ENCODE measurements around the gene PLA2R1.
"Not testable (repeated sequence)": the region's sequence is repeated elsewhere in the genome, so short reads cannot be mapped to it uniquely, and the experiment has no call there.

The PLA2R1 gene

DNA sequence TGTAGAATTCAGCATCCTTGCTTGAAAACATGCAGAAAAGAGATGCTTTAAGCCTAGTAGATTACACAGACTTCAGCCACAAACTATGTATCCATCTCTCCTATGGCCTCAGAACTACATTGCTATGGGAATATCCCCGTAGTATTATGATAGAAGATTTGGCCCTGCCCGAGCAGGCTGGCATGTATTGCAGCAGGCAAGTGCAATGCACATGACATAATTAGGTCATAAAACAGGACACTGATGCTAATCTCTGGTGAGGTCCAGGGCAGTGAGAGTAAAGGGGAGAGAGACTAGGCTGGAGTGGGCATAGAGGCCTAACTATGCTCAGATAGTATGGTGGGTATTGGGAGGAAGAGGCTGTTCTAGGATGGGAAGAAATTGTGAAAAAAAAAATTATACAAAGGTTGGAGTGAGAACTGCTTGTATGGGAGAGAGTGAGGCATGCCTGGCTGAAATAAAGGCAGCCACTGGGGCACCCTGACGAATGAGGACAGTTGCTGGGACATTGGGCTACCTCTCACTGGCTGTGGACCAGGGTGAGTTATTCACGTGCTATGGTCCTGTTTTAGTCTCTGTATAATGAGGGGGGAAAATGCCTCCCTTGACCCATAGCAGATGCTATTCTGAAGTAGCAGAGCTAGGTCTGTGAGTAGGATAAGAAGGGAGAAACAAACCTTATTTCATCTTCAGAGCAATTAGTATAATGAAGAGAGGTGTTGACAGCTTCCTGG is 1.6 kb upstream of the PLA2R1 start:
- DNase-seq (ENCODE audit: low read depth): no peak

DNA sequence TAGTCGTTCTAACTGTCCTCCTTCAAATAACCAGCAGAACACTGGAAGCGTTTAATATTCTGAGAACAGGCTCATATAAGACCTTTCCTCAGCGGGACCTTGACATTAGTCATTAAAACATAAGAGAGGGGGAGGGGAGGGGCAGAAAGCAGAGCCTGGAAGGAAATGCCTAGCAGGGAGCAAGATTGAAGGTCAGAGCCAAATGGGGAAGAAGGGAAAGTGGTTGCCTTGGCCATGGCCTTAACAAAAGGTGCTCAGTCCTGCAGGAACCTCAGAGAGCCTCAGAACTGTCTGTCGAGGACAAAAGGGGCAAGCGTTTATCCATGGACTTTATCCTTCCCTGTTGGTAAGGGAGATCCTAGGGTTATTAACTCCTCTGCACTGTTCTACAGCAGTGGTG is 856 bp upstream of the PLA2R1 start:
- no peak for DNase-seq (ENCODE audit: low read depth)

DNA sequence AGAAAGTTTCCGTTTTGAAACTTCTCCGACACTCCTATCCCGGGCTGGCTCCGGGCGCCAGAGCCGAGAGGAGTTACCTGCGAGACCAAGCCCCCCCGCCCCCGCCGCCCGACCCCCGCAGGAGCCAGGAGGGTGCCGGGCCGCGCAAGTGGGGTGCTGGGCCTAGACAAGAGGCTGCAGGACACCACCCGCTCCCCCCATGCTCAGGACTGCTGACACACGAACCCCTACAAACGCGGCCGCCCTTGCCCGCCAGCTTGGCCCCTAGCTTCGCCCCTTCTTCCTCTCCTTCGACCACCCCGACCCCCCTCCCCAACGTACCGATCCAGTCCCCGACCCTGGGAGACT is 497 bp downstream of the PLA2R1 start:
- DNase-seq (ENCODE audit: low read depth): no peak

DNA sequence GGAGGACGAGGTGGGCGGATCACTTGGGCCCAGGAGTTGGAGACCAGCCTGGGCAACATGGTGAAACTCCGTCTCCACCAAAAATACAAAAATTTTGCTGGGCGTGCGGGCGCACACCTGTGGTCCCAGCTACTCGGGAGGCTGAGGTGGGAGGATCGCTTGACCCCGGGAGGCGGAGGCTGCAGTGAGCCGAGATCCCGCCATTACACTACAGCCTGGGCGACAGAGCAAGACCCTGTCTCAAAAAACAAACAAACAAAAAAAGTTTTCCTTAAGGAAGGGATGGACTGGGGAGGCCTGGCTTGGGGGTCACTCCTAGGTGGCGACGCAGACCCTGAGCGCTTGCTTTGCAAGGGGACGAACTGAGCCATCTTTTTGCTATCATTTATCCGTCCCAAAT is 882 bp downstream of the PLA2R1 start:
- DNase-seq (ENCODE audit: low read depth): no peak

DNA sequence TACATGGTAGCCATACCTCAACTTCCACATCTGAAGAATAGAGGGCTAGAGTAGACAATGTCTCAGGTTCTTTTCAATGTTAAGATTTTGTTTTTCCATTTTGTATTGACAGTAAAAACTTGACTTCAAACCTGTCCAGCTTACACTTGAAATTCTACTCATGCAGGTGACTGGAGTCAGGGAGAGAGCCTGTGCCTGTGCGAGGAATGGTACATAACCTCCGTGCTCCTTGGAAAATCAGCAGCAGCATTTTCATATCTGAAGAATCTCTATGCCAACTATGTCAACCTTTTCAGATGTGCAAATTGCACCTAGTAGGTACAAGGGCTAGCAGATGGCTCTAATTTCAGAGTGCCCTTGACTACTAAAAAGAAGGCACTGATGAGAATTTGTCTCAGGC is 2.1 kb downstream of the PLA2R1 start:
- no peak for DNase-seq (ENCODE audit: low read depth)

DNA sequence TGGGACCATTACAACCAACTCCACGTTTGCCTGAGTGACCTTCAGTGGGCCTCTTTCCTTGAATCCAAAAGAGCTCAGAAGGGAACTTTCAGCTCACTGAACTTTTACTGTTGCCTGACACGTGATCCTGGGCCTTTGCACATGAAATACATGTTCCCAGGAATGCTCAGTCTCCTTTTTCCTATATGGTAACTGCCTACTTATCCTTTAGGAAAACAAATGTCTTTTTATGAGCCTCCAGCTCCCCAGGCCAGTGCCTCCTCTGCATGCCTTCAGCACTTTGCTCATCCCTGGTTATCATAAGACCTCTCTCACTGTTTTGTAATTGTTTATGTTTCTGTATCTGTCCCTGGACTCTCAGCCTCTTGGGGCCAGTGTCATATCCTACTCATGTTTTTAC is 5.1 kb downstream of the PLA2R1 start:
- no peak for DNase-seq (ENCODE audit: low read depth)

DNA sequence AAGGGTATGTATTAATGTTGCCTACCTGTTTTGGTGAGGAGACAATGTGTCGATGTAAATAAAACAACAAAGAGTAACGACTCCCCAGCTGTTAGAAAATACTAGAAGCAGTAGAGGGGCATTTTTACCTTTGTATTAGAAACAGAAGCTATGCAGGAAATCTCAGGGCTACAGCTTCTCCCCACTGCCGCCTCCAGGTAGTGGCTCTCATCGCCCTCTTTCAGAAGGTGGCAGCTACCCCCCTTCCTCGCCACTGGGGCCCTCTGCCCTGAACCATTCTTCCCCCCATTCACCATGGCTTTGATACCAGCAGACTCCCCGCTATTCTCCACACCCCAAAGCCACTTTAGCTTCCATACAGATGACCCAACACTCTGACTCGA is 6.7 kb downstream of the PLA2R1 start:
- DNase-seq (ENCODE audit: low read depth): no peak

DNA sequence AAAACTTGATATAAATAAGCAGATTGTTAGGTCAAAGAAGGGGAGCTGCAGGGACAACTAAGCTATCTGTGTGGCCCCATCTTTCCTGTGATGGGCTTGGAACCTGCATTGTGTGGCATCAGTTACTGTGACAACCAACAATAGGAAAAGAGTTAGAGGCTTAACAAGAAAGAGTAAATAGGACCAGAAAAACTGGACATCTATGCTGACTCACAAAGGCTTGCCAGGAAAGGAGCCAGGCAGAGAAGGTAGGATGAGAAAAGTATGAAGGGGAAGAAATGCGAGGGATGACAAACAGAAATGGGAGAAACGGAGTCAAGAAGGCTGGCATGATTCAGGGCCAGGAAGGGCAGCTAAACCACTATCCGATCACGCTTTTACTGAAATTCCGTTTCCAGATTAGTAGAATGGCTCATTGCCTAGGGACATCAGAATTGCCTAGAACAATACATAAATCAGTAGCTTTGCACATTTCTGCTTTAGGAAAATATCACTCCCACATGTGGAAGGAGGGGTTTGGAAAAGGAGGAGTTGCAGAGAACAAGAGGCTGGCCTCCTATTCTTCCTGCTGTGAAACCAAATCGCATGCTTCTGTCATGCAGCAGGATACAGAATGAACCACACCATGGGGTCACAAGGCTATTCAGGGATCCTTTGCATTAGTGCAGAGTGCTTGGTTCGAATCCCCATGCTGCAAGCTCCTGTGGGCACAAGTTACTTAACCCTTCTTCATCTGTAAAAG is 7.3 kb downstream of the PLA2R1 start:
- DNase-seq (ENCODE audit: low read depth): no peak

DNA sequence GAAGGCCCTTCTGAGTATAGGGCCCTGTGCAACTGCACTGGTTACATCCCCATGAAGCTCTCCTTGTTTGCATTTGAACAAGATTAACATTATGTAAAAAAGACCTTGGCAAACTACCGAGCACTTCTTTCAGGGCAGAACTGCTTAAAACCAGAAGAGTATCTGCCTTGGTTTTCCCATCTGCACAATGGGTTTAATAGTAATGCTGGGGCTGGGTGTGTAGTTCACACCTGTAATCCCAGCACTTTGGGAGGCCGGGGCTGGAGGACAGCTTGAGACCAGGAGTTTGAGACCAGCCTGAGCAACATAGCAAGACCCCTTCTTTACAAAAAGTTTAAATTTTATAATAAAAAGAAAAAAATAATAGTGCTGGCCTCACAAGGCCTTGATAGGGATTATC is 8.5 kb downstream of the PLA2R1 start:
- no peak for DNase-seq (ENCODE audit: low read depth)

DNA sequence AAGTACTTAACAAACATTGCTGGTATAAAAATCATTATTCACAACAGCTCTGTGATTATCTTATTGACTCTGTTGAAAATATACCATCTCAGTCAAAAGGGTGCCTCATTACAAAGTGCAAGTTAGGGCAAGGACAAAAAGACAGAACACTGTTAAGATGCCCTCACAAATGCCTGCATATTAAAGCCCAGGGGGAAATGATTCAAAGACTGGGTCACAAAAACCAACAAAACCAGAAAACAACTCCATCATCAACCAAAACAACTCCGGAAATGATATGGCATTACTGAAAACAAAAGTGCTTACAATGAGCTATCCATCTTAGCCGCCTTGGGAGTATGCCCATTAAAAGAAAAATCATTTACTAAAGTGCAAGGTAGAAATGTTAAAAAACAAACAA is 9.9 kb downstream of the PLA2R1 start:
- DNase-seq (ENCODE audit: low read depth): no peak

DNA sequence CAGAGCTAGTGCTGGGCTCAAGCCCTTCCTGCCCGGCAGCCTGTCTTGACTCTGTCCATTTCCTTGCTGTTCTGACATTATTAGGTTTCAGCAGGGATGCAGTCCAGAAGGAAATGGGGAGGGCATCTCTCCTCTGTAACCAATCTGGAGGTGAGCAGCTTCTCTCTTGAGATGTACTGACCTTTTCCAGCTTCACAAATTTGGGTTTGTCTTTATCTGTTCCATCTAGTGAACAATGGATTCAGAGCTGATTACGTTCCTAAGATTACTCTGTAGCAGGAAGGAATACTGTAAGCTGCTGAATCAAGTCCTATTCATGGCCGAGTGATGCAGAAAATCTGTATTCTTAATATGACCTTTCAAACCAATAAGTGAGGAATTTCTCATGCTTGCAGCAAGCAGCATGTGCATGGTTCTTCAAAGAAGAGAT is 11.0 kb downstream of the PLA2R1 start:
- no peak for DNase-seq (ENCODE audit: low read depth)

DNA sequence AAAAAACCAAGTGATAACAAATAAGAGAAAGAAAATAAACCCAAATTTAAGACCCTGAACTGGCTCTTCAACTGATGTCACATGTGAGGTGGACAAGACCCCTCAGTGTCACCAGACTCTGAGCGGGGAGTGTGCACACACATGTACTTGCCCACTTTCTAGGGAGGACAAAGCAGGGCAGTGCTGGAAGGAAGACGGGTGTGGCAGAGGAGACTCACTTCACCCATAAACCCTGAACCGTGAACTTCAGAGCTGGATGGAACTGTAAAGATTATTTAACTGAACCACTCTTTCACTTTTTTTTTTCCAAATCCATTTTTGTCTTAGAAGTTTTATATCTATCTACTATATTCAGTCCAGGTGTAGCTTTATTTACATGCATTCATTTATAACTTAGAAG is 12.3 kb downstream of the PLA2R1 start:
- no peak for DNase-seq (ENCODE audit: low read depth)

DNA sequence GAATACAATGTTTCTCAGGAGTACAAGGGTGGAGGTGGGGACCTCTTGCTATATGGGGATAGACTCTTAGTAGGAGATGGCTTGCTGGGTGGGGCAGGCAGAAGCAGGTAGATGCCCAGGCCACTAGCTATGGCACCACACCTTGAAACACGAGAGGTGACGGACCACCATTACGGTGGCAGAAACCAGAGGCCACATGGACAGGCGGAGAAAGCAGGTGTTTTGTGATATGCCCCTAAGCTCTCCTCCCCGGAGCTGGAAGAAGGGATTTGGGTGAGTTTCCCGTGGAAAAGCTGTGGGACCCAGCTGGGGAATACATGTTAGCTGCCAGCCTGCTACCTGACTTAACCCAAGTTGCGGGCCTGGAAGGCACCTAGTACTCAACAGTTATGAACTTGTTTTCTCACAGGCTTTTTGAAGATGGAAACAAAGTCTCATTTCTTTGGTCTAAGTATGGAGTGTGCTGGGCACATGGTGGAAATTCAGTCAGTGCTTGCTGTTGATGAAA is 16.7 kb downstream of the PLA2R1 start:
- no peak for DNase-seq (ENCODE audit: low read depth)

DNA sequence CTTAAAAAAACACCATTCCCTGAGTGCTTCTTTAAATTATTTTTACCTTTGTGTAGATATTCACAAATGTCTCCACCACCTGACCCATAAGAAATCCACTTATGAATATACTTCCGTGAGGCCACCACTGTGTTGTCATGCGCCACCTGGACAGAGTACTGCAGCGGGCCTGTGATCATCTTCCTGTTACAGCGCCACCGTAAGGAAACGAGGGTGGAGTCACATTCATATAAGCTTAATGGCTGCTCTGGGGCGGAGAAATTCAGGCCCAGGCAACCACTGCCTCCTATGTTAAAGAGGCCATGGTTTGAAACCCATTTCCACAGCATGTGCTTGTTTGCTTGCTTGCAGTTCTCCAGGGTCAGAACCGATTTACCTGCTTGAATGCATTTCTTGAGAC is 17.7 kb downstream of the PLA2R1 start:
- DNase-seq (ENCODE audit: low read depth): no peak

DNA sequence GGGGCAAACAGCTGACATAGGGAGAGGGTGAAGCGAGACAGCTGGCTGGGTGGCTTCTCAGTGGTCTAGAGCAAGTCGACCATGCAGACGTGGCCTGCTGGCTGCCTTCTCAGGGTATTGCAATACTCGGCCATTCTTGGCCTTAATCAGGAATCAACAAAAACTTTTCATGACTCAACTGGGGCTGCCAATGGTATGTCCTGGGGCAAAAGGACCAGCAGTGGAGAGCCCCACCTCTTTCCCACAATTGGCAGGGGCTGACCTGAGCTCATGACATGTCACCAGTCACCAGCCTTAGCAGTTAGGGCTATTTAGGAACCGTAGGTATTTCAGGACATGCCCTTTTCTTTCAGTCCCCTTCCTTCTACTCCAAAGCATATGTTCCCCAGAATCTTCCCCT is 19.1 kb downstream of the PLA2R1 start:
- DNase-seq (ENCODE audit: low read depth): no peak

DNA sequence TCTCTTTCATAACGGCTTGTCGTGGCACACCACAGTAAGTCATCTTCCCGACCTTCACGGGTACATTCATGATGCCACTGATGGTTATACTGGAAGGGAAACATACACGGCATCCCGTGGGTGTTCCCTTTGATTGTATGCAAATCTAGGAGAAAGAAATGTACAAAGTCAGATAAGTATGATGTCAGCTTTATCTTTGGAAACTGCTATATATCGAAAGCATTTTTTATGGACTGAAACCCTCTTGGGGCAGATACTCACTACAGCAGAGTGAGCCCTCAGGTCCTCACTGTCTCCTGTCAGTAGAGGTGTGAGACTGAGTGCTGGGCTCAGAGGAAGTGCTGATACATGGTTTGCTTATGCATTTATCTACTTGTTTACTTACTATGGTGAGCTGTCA is 20.4 kb downstream of the PLA2R1 start:
- no peak for DNase-seq (ENCODE audit: low read depth)

DNA sequence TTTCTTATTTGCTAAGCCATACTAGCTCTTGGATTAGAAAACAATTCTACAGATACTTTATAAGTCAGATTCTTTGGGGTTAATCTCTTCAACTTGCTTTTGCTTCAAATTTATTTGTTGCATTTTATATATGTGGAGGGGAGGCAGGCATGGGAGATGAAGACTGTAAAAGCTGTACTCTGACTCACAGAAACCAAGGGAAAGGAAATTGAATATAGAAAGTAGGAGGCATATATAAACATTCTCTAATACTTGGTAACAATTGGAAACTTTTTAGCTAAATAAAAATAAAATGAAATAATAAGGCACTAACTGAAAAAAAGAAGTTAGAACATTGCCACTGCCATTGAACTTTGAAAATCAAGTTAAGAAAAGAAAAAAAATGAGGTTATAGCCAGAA is 21.3 kb downstream of the PLA2R1 start:
- DNase-seq (ENCODE audit: low read depth): no peak

DNA sequence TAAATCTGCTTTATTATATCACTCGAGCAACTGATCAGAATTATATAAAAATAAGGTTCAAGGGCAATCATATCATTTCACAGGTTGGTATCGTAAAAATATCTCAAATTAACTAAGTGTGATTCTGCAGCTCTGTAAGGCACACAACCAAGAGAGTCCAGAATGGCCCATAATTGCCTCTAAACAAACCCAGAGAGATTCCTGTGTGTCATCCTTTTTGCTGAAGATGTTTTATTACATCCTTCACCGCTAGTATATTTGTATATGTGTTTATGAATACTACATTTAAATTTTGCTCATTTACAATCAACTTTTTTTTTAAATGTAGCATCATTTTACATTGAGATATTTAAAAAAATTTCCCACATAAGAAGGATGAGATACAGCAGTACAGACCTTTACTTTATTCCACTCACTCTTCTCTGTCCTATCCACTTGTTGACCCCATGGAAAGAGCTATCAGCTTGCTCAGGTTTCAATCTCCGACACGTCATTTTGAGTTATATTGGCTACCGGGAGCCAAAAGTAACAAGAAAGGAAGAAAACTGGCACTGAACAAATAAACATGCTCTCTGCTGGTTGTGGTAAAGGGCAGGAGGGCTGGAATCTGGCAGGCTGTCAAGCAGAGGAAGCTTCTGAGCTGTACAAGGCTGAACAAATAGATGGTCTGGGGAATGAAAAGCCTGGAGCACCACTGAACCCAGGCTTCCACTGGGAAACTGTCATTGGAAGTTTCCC is 23.1 kb downstream of the PLA2R1 start:
- no peak for DNase-seq (ENCODE audit: low read depth)

DNA sequence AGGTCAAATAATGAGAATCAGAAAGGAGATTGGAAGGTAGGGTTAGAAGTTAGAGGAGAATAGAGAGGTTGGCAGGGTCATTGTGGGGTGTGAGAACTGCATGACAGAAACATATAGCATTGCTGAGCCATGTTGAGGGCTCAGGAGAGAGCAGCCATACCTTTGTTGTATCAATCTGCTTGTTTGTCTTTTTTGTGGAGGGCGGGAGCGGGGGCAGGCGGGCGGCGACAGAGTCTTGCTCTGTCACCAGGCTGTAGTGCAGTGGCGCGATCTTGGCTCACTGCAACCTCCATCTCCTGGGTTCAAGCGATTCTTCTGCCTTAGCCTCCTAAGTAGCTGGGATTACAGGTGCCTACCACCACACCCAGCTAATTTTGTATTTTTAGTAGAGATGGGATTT is 23.8 kb downstream of the PLA2R1 start:
- not testable (repeated sequence) for DNase-seq (ENCODE audit: low read depth)

DNA sequence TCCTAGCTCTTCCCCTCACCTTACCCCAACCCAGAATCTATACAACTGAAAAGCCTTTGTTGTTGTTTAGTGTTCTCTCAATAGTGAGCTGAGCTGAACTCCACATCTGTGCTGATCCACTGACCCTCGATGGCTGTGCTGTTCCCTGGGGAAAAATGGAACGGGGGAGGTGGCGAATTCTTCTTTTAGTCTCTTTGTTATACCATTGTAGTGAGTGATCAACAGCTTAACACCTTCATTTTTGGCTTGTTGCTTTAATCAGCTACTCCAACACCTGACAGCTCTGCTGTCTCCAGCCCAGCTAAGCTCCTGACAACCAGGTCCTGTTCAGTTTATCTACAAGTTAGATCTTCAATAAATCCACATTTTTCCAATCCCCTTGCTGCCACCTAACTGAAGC is 25.7 kb downstream of the PLA2R1 start:
- DNase-seq (ENCODE audit: low read depth): no peak

DNA sequence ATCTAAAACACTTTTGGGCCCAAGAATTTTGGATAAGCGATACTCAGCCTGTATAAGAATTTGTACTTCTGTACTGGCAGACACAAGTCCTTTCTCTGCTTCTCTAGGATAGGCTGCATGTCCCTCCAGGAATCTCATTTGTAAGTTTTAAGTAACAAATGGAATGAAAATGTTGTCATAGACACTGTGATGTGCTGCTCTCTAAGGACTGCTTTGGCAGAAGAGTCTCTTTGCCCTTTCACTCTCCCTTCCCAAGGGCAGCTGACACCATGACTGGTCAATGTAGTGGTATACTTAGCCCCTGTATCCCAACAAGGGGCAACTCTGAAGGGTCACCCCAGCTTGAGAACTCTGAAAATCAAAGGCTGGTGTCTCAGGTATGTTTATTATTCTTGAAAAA is 27.3 kb downstream of the PLA2R1 start:
- no peak for DNase-seq (ENCODE audit: low read depth)

DNA sequence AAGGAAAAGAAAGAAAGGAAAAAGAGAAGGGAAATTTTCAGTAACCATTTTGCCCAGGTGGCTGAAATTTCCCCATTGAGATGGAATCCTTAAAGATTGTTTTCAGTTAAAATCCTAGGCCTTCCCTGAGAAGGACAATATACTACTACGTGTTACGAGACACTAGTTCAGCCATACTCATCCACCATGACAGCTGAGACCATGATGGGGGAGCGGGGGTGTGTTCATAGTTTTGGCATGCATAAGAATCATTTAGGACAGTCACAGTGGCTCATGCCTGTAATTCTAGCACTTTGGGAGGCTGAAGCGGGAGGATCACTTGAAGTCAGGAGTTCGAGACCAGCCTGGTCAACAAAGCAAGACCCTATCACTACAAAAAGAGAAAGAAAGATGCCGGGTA is 28.0 kb downstream of the PLA2R1 start:
- DNase-seq (ENCODE audit: low read depth): no peak

DNA sequence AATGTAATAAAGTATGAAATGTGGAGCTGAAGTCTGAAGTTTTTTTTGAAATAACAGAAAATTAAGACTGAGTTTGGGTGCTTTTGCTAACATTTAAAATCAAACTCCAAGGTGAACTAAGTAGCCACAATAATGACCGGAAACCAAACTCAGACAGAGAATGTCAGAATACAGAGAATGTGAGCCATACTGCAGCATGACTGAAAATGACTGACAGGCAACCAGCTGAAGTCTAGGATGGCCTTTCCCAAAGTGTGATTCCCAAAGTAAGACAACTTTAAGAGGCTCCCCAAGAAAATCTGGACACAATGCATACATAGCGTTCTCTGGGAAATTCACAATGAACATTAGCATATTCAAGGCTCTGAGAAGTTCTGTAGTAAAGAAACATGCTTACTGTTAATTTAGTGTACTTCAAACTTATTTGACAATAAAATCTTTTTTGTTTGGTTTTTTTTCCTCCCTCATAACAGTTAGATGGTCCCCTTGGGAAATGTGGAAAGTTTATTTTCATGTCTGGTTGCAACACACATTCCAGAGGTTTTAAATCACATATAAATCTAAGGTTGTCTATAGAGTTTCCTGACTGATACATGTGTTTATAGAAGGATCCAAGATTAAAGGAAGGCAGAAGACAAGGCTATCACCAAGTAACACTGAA is 28.6 kb downstream of the PLA2R1 start:
- DNase-seq (ENCODE audit: low read depth): peak; percentile 23
